Heart left ventricle (tissue), 16 donors: Measurements from ENCODE around the gene QSOX2. TPM values are rescaled to one million over a fixed set of nuclear protein-coding genes. Genes with fewer than 3 reads are reported as not detected.

ENCODE experiments used
- ATAC-seq, 4 donors: fragments of 200-7000 bp; cut with Tn5 transposase; one replicate each; pipeline ENCODE4 v1.9.1; 2020 to 2022; ENCODE audit warnings: moderate library complexity in 4 of 4, mild to moderate bottlenecking in 3 of 4, moderate number of reproducible peaks in 1 of 4
- DNase-seq, 5 donors: peaks; one replicate each; pipeline ENCODE4 v3.0.0-alpha.2; 2020
- H3K27ac ChIP-seq, 12 donors: fragments of 200-600 bp; sonication (generic) in 4 of 12; one replicate each; pipeline versions ENCODE4 v1.5.0 to v1.8.0; 2016 to 2022; ENCODE audit warnings: mild to moderate bottlenecking in 2 of 12
- H3K27me3 ChIP-seq, 9 donors: fragments of 200-600 bp; sonication (generic) in 2 of 9; one replicate each; pipeline versions ENCODE4 v1.5.1 to v1.8.0; 2016 to 2022; ENCODE audit warnings: mild to moderate bottlenecking in 3 of 9
- H3K36me3 ChIP-seq, 9 donors: fragments of 200-600 bp; sonication (generic) in 2 of 9; one replicate each; pipeline versions ENCODE4 v1.5.0 to v1.8.0; 2018 to 2022; ENCODE audit warnings: mild to moderate bottlenecking in 2 of 9
- H3K4me1 ChIP-seq, 12 donors: fragments of 200-600 bp; sonication (generic) in 4 of 12; one replicate each; pipeline versions ENCODE4 v1.5.0 to v1.8.0; 2016 to 2022; ENCODE audit warnings: mild to moderate bottlenecking in 3 of 12
- H3K4me3 ChIP-seq, 12 donors: fragments of 200-600 bp; sonication (generic) in 4 of 12; one replicate each; pipeline versions ENCODE4 v1.5.0 to v1.8.0; 2017 to 2022; ENCODE audit warnings: mild to moderate bottlenecking in 9 of 12, moderate library complexity in 4 of 12
- H3K9me3 ChIP-seq, 12 donors: fragments of 200-600 bp; sonication (generic) in 4 of 12; one replicate each; pipeline versions ENCODE4 v1.5.0 to v1.8.0; 2016 to 2022; ENCODE audit warnings: mild to moderate bottlenecking in 1 of 12
- CTCF ChIP-seq, 12 donors: fragments of 200-600 bp; sonication (generic) in 4 of 12; IDR thresholded peaks; one replicate each; pipeline versions ENCODE4 v1.5.0 to v1.8.0; 2018 to 2022; ENCODE audit warnings: antibody characterized with exemption in 12 of 12, mild to moderate bottlenecking in 5 of 12
- POLR2A ChIP-seq, 2 donors: fragments of 450-650 bp; IDR thresholded peaks; one replicate each; pipeline ENCODE4 v1.6.1; 2017; ENCODE audit warnings: antibody characterized with exemption in 2 of 2, mild to moderate bottlenecking in 2 of 2, moderate library complexity in 2 of 2
- WGBS, 4 donors: extraction: QIAGEN DNeasy Blood & Tissue Kit in 2 of 4; methylation state at CpG; one replicate each; pipeline versions ENCODE4 v1.1.5 to v1.1.7; 2013 to 2018; 5-methylcytosine and 5-hydroxymethylcytosine counted together
- intact Hi-C, 10 donors: fragments of 100-400 bp; cut with DNase I; formaldehyde crosslinking; loops; one replicate each; pipeline versions ENCODE4 v1.11.1 to v1.14.2; 2022
- polyA plus RNA-seq, 2 donors: library from polyadenylated mRNA; stranded (reverse); fragments of 200-250 nt; gene quantifications; one replicate each; pipeline ENCODE4 v1.2.3, GENCODE V29; 2013
- total RNA-seq, 9 donors: library from RNA; depleted of rRNA in 2 of 9; stranded (reverse); fragments of >200 nt in 2 of 9; fragmentation: NEBNext Ultra II Directional in 3 of 9; extraction: Animal tissue kit (Norgen Biotek cat#: 25700) in 3 of 9; gene quantifications; one replicate each; pipeline versions ENCODE4 v1.1.0 to v1.2.4, GENCODE V29; 2016 to 2023
- donor health status: ischemic (EF 13 %, LVEDD 7.1; RV severe dilation, severe dysfunction).
- donor health status: healthy with polysubstance abuse.
- donor health status: DM: no; HTN: yes; CAD: no.
- donor health status: DM: no; HTN: no; CAD: no.
- donor health status: ischemic (EF 25% LVEDD 6.9; RV normal size, moderate dysfunction).
- donor health status: ischemic (EF 25% LVEDD 5.7; RV mildly dilated, moderate dysfunction).
- donor health status: healthy.
- donor health status: DM: yes; HTN: yes; CAD: no.
- donor health status: ischemic (EF 35%, LVEDD 5.7; RV mildly dilated, moderate dysfunction).
- donor health status: nonischemic (EF 11% LVEDD 7.7; RV severe dilation, severe dysfunction).
- donor health status: DM: yes; HTN: yes; CAD: no.
- donor health status: PGD.
- donor health status: ischemic (EF 29% LVEDD 5.4; RV normal size, mild dysfunction).
- donor health status: nonischemic (EF 23%, LVEDD 6.1; RV moderate dilation, normal function).

Gene QSOX2
- total and polyA plus RNA-seq, 11 donors = 4.3 to 9.9 (median 5.9) TPM

GRCh38 chr9:136290508-136291000 lies 44.9 kb upstream of the QSOX2 start:
- 86 to 93% (median 90%) methylated on average over 12 to 31 of the region's 31 CpGs for WGBS, 4 donors
- intact Hi-C loops = no loop called here
- ATAC-seq = no peak
- TF ChIP-seq POLR2A (IDR thresholded peaks at IDR 0.05) = no peak
- no peak for TF ChIP-seq CTCF (IDR thresholded peaks at IDR 0.05)
- Histone ChIP-seq H3K9me3 (no peaks in the 10 kb centered on the region), H3K4me1 (no peaks in the 10 kb centered on the region), H3K27me3 (peaks cover 0 to 29% (median 9%) of the 10 kb centered on the region in 9 donors), H3K27ac (no peak overlapping the region), H3K4me3 (no peak overlapping the region), H3K36me3 (no peaks in the 10 kb centered on the region)
- DNase-seq = no peak

DNA sequence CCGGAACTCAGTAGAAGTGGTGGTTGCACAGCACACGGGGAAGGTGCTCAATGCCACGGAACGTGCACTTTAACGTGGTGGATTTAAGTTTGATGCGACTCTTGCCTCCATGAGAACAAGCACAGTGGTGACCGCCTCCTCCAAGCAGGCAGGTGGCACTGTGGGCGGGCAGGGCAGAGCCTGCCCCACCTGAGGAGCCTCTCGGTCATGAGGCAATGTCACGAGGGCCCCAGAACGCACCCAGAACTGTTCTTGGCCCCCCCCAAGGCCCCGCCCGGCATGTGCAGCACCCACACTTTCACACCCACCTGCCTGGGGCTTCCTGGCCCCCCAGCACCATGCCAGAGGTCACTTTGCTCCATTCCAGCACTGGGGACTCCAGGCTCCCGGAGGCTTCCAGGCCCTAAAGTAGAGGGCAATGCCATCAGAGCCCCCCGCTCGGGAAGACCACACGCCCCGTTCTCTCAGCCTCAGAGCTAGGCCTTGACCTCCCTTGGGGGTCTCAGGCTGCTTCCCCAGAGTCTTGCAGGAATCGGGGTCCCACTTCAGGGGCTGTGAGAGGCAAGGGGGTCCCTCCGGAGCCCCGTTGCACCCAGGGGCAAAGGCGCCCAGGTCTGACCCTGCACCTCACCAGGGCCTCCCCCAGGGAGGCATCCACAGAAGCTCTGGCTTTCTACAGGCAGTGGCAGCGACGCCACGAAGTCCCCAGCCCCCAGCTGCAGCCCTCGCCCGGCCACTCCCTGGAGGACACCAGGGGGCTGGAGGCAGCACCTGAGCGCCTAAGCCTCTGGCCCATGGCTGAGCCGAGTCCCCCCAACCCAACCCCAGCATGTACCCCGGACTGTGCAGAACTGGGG lies 44.3 kb upstream of the QSOX2 start:
- no peak for ATAC-seq
- DNase-seq = no peak
- no peaks in the 10 kb centered on the region for H3K9me3 ChIP-seq
- H3K4me1 ChIP-seq = no peaks in the 10 kb centered on the region
- H3K36me3 ChIP-seq = no peaks in the 10 kb centered on the region
- intact Hi-C loops = loop anchor here in 5 of 10 donors (5.0 to 10.0 kb wide), 3 partner anchors 118 to 325 kb away; partner anchors contain the start of gene UBAC1 (in 1 of the 5)
- H3K27ac ChIP-seq = no peak overlapping the region
- H3K27me3 ChIP-seq = peaks cover 0 to 31% (median 11%) of the 10 kb centered on the region in 9 donors
- TF ChIP-seq CTCF (IDR thresholded peaks at IDR 0.05) (no peak), POLR2A (IDR thresholded peaks at IDR 0.05) (no peak)
- 84 to 91% (median 88%) methylated on average over 20 to 30 of the region's 30 CpGs for WGBS, 4 donors
- no peak overlapping the region for H3K4me3 ChIP-seq

- 29 to 54% (median 43%) methylated on average over 20 to 21 of the region's 21 CpGs for WGBS, 4 donors
- H3K27me3 ChIP-seq = peaks cover 0 to 41% (median 14%) of the 10 kb centered on the region in 9 donors
- TF ChIP-seq POLR2A (IDR thresholded peaks at IDR 0.05) (no peak), CTCF (IDR thresholded peaks at IDR 0.05) (no peak)
These were observed 42.5 kb upstream of the QSOX2 start for GRCh38 chr9:136287960-136288753.

More at GRCh38 chr9:136287960-136288753, 42.5 kb upstream of the QSOX2 start:
- Histone ChIP-seq H3K36me3 (no peaks in the 10 kb centered on the region), H3K4me3 (no peak overlapping the region), H3K9me3 (no peaks in the 10 kb centered on the region), H3K27ac (no peak overlapping the region), H3K4me1 (peaks cover 0 to 8% (median 5%) of the 10 kb centered on the region in 12 donors)
- intact Hi-C loops = loop anchor here in 5 of 10 donors (5.0 to 10.0 kb wide), 3 partner anchors 116 to 323 kb away; partner anchors contain the start of gene UBAC1 (in 1 of the 5)
- ATAC-seq = no peak
- peak in 1 of 5 donors; percentile 15 for DNase-seq
